IMR-90 (cell line): ENCODE results near the gene ARR3. TPM values are rescaled to one million over a fixed set of nuclear protein-coding genes. Genes with fewer than 3 reads are reported as not detected.

Source experiments
- ATAC-seq: fragments of 200-7000 bp; cut with Tn5 transposase; 2 replicates; pipeline ENCODE4 v1.9.1; 2020; ENCODE audit warnings: low read depth, mild to moderate bottlenecking, moderate library complexity
- BruUV-seq: library from RNA; stranded (reverse); fragments of 400-500 nt; replicated peaks from 2 replicates; lab custom pipeline; 2021; lab: Mats Ljungman, UMichigan
- CTCF ChIA-PET: fragments of 300-600 bp; formaldehyde crosslinking; extraction: SDS; loops from one replicate; lab custom pipeline; 2021; ENCODE audit warnings: antibody characterized with exemption; lab: Yijun Ruan, JAX
- POLR2A ChIA-PET: fragments of 300-600 bp; sonication (Branson Sonifier 250); formaldehyde crosslinking; loops from one replicate; lab custom pipeline; 2022; ENCODE audit warnings: antibody characterized with exemption; ENCODE audit not compliant: unreplicated experiment; lab: Charles Lee
- DNase-seq: peaks from one replicate; pipeline ENCODE4 v3.0.0; 2013
- H2AFZ ChIP-seq: replicated peaks from 2 replicates; pipeline ENCODE3; 2013; ENCODE audit warnings: low read length, mild to moderate bottlenecking; ENCODE audit not compliant: poor library complexity
- H2AK5ac ChIP-seq: 2 replicates; pipeline ENCODE4 v1.6.1; 2013; ENCODE audit warnings: low read depth, low read length, inconsistent platforms
- H2AK9ac ChIP-seq: replicated peaks from 2 replicates; pipeline ENCODE3; 2013; ENCODE audit warnings: mild to moderate bottlenecking, low read depth, low read length, moderate library complexity; ENCODE audit not compliant: poor library complexity
- H2BK120ac ChIP-seq: 2 replicates; pipeline ENCODE4 v1.6.1; 2013; ENCODE audit warnings: low read depth, low read length, inconsistent platforms
- H2BK15ac ChIP-seq: 3 replicates; pipeline ENCODE4 v1.6.1; 2013; ENCODE audit warnings: low read depth, low read length, inconsistent platforms
- H2BK20ac ChIP-seq: 2 replicates; pipeline ENCODE4 v1.6.1; 2013; ENCODE audit warnings: low read depth, mild to moderate bottlenecking, inconsistent platforms, low read length, moderate library complexity
- H2BK5ac ChIP-seq: 2 replicates; pipeline ENCODE4 v1.6.1; 2013; ENCODE audit warnings: mild to moderate bottlenecking, low read depth, low read length, inconsistent platforms; ENCODE audit not compliant: poor library complexity, severe bottlenecking
- H3K14ac ChIP-seq: replicated peaks from 2 replicates; pipeline ENCODE4 v1.6.1; 2013; ENCODE audit warnings: low read depth, low read length, inconsistent platforms
- H3K18ac ChIP-seq: 2 replicates; pipeline ENCODE4 v1.6.1; 2013; ENCODE audit warnings: low read depth, low read length, control low read depth
- H3K23ac ChIP-seq: 2 replicates; pipeline ENCODE4 v1.6.1; 2013; ENCODE audit warnings: low read depth, low read length, inconsistent platforms
- H3K27ac ChIP-seq: 2 replicates; pipeline ENCODE4 v1.5.1; 2013; ENCODE audit warnings: mild to moderate bottlenecking, control low read depth, low read length; ENCODE audit not compliant: insufficient read depth
- H3K27me3 ChIP-seq: 2 replicates; pipeline ENCODE4 v1.6.1; 2013; ENCODE audit warnings: low read length; ENCODE audit not compliant: control insufficient read depth, insufficient read depth
- H3K36me3 ChIP-seq: 2 replicates; pipeline ENCODE4 v1.6.1; 2013; ENCODE audit warnings: low read length, mixed read lengths; ENCODE audit not compliant: control insufficient read depth, insufficient read depth
- H3K4ac ChIP-seq: 2 replicates; pipeline ENCODE4 v1.6.1; 2013; ENCODE audit warnings: low read depth, low read length, inconsistent platforms
- H3K4me1 ChIP-seq: 2 replicates; pipeline ENCODE4 v1.6.1; 2013; ENCODE audit warnings: low read length, mixed read lengths; ENCODE audit not compliant: control insufficient read depth, insufficient read depth
- H3K4me2 ChIP-seq: 2 replicates; pipeline ENCODE4 v1.6.1; 2013; ENCODE audit warnings: low read depth, mild to moderate bottlenecking, control low read depth, low read length, moderate library complexity
- H3K4me3 ChIP-seq: 2 replicates; pipeline ENCODE4 v1.5.1; 2013; ENCODE audit warnings: low read depth, mild to moderate bottlenecking, control low read depth, low read length, moderate library complexity; ENCODE audit not compliant: insufficient read depth
- H3K56ac ChIP-seq: 2 replicates; pipeline ENCODE4 v1.6.1; 2013; ENCODE audit warnings: low read length, inconsistent platforms; ENCODE audit not compliant: insufficient read depth; ENCODE audit errors: extremely low read depth
- H3K79me1 ChIP-seq, 2 experiments: 2 replicates each; pipeline ENCODE4 v1.6.1; 2013; ENCODE audit warnings: low read length in 2 of 2, inconsistent platforms in 1 of 2, low read depth in 1 of 2
- H3K9ac ChIP-seq: 2 replicates; pipeline ENCODE4 v1.6.1; 2013; ENCODE audit warnings: low read depth, low read length, control low read depth
- H3K9me1 ChIP-seq: 2 replicates; pipeline ENCODE4 v1.6.1; 2013; ENCODE audit warnings: low read length, inconsistent platforms; ENCODE audit not compliant: insufficient read depth
- H3K9me3 ChIP-seq: 2 replicates; pipeline ENCODE4 v1.6.1; 2013; ENCODE audit warnings: low read length; ENCODE audit not compliant: control insufficient read depth, insufficient read depth
- H4K20me1 ChIP-seq: 2 replicates; pipeline ENCODE4 v1.6.1; 2013; ENCODE audit warnings: low read length, inconsistent platforms; ENCODE audit not compliant: insufficient read depth
- H4K5ac ChIP-seq: 2 replicates; pipeline ENCODE4 v1.6.1; 2013; ENCODE audit warnings: mild to moderate bottlenecking, low read depth, low read length, control low read depth
- H4K8ac ChIP-seq, 2 experiments: 2 replicates each; pipeline ENCODE4 v1.6.1; 2013; ENCODE audit warnings: low read depth in 2 of 2, low read length in 2 of 2, control low read depth in 1 of 2, inconsistent platforms in 1 of 2
- H4K91ac ChIP-seq: 2 replicates; pipeline ENCODE4 v1.6.1; 2013; ENCODE audit warnings: low read depth, low read length, inconsistent platforms; ENCODE audit not compliant: insufficient read depth
- BHLHE40 ChIP-seq: fragments of 150-350 bp; IDR thresholded peaks from 2 replicates; pipeline ENCODE4 v1.6.1; 2016; ENCODE audit warnings: mild to moderate bottlenecking, low read depth, low read length
- CHD1 ChIP-seq: IDR thresholded peaks from 2 replicates; pipeline ENCODE4 v1.6.1; 2012; ENCODE audit warnings: low read depth, low read length, improper control_type of control experiment
- MAFK ChIP-seq: IDR thresholded peaks from 2 replicates; pipeline ENCODE4 v1.6.1; 2012; ENCODE audit warnings: low read depth, low read length, improper control_type of control experiment
- MAZ ChIP-seq: IDR thresholded peaks from 2 replicates; pipeline ENCODE4 v1.6.1; 2012; ENCODE audit warnings: low read depth, mild to moderate bottlenecking, low read length, improper control_type of control experiment, moderate library complexity, borderline replicate concordance
- MXI1 ChIP-seq: IDR thresholded peaks from 2 replicates; pipeline ENCODE4 v1.6.1; 2012; ENCODE audit warnings: low read depth, mild to moderate bottlenecking, low read length, moderate library complexity, borderline replicate concordance
- NFE2L2 ChIP-seq: fragments of 150-350 bp; IDR thresholded peaks from 2 replicates; pipeline ENCODE4 v1.6.1; 2016; ENCODE audit warnings: low read depth, mild to moderate bottlenecking, low read length
- RAD21 ChIP-seq: IDR thresholded peaks from 2 replicates; pipeline ENCODE4 v1.6.1; 2012; ENCODE audit warnings: low read length, improper control_type of control experiment
- RCOR1 ChIP-seq: IDR thresholded peaks from 2 replicates; pipeline ENCODE4 v1.6.1; 2012; ENCODE audit warnings: mild to moderate bottlenecking, low read length, improper control_type of control experiment; ENCODE audit not compliant: insufficient replicate concordance
- RFX5 ChIP-seq: IDR thresholded peaks from 2 replicates; pipeline ENCODE4 v1.8.0; 2012; ENCODE audit warnings: low read depth, mild to moderate bottlenecking, low read length, moderate library complexity
- WGBS, 2 experiments: methylation state at CpG; one replicate each; pipeline versions ENCODE4 v1.1.5 to v1.1.7; 2013; ENCODE audit warnings: missing lambda C conversion rate in 2 of 2; ENCODE audit not compliant: insufficient read length in 1 of 2; ENCODE audit errors: extremely low coverage in 2 of 2; 5-methylcytosine and 5-hydroxymethylcytosine counted together
- dilution Hi-C: fragments of 300-500 bp; cut with HindIII; formaldehyde crosslinking; loops from one replicate; pipeline ENCODE4 v1.14.3; 2018; ENCODE audit warnings: low sequenced_read_pairs; ENCODE audit not compliant: unreplicated experiment
- in situ Hi-C: fragments of 300-500 bp; cut with MboI; formaldehyde crosslinking; loops from 3 replicates; pipeline ENCODE4 v1.14.3; 2019; ENCODE audit warnings: low sequenced_read_pairs, inconsistent platforms, mixed read lengths
- intact Hi-C: fragments of 100-400 bp; cut with micrococcal nuclease; formaldehyde crosslinking; loops from 2 replicates; pipeline ENCODE4 v1.10.0; 2022
- polyA plus RNA-seq, 3 experiments: library from polyadenylated mRNA; depleted of rRNA; stranded (reverse); fragments of >200 nt; gene quantifications; 2 replicates each; pipeline ENCODE4 v1.2.3, GENCODE V29; 2012; ENCODE audit warnings: low replicate concordance in 1 of 3
- total RNA-seq: library from RNA; depleted of rRNA; stranded (reverse); fragments of >200 nt; gene quantifications from 2 replicates; pipeline ENCODE4 v1.2.3, GENCODE V29; 2012
- TF ChIP-seq, protein P1 (sequence below): fragments of 150-350 bp; IDR thresholded peaks from 2 replicates; pipeline ENCODE4 v1.6.1; 2016; ENCODE audit warnings: low read depth, mild to moderate bottlenecking, low read length, moderate library complexity, borderline replicate concordance

Gene ARR3
- total and polyA plus RNA-seq, 2 of the 4 experiments (the other 2 are of a cell fraction), result not detected

DNA sequence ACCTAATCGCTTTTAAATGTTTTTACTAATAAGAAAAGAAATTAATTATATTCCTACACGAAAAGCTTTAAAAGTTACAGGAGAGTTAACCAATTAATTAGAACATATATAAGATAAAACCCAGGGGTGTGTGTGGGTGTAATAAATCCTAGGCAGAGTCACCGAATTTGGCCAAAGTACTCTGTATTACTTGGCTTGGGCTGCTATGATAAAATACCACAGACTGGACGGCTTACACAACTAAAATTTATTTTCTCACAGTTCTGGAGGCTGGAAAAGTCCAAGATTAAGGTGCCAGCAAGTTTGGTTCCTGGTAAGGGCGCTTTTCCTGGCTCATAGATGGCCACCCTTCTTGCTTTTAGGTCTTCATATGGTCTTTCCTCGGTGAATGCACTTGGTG lies 23.3 kb upstream of the ARR3 start:
- H3K18ac ChIP-seq, result no peak overlapping the region
- TF ChIP-seq MXI1 (no peak), MAZ (no peak), RCOR1 (no peak), RFX5 (no peak), BHLHE40 (no peak), CHD1 (no peak), MAFK (no peak), NFE2L2 (no peak), RAD21 (no peak)
- TF ChIP-seq, protein P1, sequence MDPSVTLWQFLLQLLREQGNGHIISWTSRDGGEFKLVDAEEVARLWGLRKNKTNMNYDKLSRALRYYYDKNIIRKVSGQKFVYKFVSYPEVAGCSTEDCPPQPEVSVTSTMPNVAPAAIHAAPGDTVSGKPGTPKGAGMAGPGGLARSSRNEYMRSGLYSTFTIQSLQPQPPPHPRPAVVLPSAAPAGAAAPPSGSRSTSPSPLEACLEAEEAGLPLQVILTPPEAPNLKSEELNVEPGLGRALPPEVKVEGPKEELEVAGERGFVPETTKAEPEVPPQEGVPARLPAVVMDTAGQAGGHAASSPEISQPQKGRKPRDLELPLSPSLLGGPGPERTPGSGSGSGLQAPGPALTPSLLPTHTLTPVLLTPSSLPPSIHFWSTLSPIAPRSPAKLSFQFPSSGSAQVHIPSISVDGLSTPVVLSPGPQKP, result no peak

More for the DNA sequence above, 23.3 kb upstream of the ARR3 start:
- H3K23ac ChIP-seq, result no peak overlapping the region
- no peak overlapping the region for H2BK20ac ChIP-seq
- no peak overlapping the region for H2BK5ac ChIP-seq
- ChIA-PET POLR2A (no interaction called here), CTCF (interaction anchor here (0.5 kb wide), 1 partner anchor 142 kb away, joined by 5 read pairs; no protein-coding TSS in a partner anchor)
- no peak overlapping the region for H2AK9ac ChIP-seq
- H4K91ac ChIP-seq, result no peak overlapping the region
- H3K4me3 ChIP-seq, result no peak overlapping the region
- no peak overlapping the region for H3K4me2 ChIP-seq
- no peak for DNase-seq
- H3K4ac ChIP-seq, result no peak overlapping the region
- H4K5ac ChIP-seq, result no peak overlapping the region
- no peak overlapping the region for H2AFZ ChIP-seq
- H3K14ac ChIP-seq, result no peak overlapping the region
- H3K9me3 ChIP-seq, result no peaks in the 10 kb centered on the region
- intact Hi-C loops, result no loop called here
- no peak overlapping the region for H3K27ac ChIP-seq
- BruUV-seq, result no TSS peak
- no peak overlapping the region for H3K56ac ChIP-seq
- no CpG with 5 or more reads among the region's 6 CpGs for WGBS, 2 experiments
- H2BK15ac ChIP-seq, result no peak overlapping the region
- H3K9ac ChIP-seq, result no peak overlapping the region
- H2BK120ac ChIP-seq, result no peak overlapping the region
- no peaks in the 10 kb centered on the region for H3K36me3 ChIP-seq
- no peak overlapping the region for H4K8ac ChIP-seq
- no peaks in the 10 kb centered on the region for H3K4me1 ChIP-seq
- H4K20me1 ChIP-seq, result no peaks in the 10 kb centered on the region
- dilution Hi-C loops, result no loop called here
- H2AK5ac ChIP-seq, result no peak overlapping the region
- ATAC-seq, result no peak
- H3K27me3 ChIP-seq, result peaks cover 6% of the 10 kb centered on the region
- in situ Hi-C loops, result no loop called here
- H3K79me1 ChIP-seq, result no peaks in the 10 kb centered on the region
- H3K9me1 ChIP-seq, result no peaks in the 10 kb centered on the region
